DMS114 treated with DMSO at 0.1 percent for 48 hours (cell line): ENCODE data around the gene AGBL3.

Source experiments
- DNase-seq: peaks from one replicate; lab custom pipeline; 2025; ENCODE audit not compliant: unreplicated experiment; lab: John Stamatoyannopoulos, UW

AGBL3 gene

DNA sequence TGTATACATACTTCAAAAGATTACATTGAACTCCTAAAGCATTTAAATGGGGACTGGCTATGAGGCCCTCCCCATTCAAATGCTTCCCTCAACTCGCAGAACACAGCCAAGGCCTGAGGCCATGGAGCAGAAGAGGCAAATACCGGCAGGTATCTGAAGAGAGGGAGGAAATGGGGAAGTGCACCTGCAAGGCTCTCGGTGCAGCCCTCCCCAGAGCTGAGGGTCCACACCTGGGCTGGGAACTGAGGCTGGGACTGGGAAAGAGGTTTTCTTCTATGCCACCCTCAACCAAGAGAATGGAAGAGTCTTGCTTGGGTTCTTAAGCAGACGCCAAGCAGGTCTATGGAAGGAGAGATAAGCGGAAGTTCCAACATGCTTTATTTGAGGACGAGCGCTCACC is 197.2 kb downstream of the AGBL3 start:
- no peak for DNase-seq

GRCh38 chr7:135184254-135184841 is 198.0 kb downstream of the AGBL3 start:
- no peak for DNase-seq
